OCI-LY7 (cell line): ENCODE results near the gene PSMD4. TPM values are rescaled to one million over a fixed set of nuclear protein-coding genes. Genes with fewer than 3 reads are reported as not detected.

Experiments used
- BruUV-seq: library from RNA; stranded (reverse); fragments of 400-500 nt; replicated peaks from 2 replicates; lab custom pipeline; 2021; lab: Mats Ljungman, UMichigan
- CTCF ChIA-PET: fragments of 300-600 bp; sonication (Branson Sonifier 250); formaldehyde crosslinking; loops from one replicate; lab custom pipeline; 2022; ENCODE audit warnings: antibody characterized with exemption; ENCODE audit not compliant: unreplicated experiment; lab: Charles Lee
- POLR2A ChIA-PET: fragments of 300-600 bp; sonication (Branson Sonifier 250); formaldehyde crosslinking; loops from one replicate; lab custom pipeline; 2022; ENCODE audit warnings: antibody characterized with exemption; lab: Charles Lee
- DNase-seq: peaks from one replicate; pipeline ENCODE4 v3.0.0-alpha.2; 2015; ENCODE audit warnings: low spot score
- H2AFZ ChIP-seq: fragments of 200-600 bp; sonication (generic), shearing (Covaris generic); 2 replicates; pipeline ENCODE4 v1.6.1; 2014; ENCODE audit warnings: mild to moderate bottlenecking, antibody characterized with exemption, low read length, moderate library complexity
- H3K27ac ChIP-seq: fragments of 200-600 bp; sonication (generic); 2 replicates; pipeline ENCODE4 v1.5.1; 2014; ENCODE audit warnings: mixed run types, low read depth, mild to moderate bottlenecking, moderate library complexity, low read length, inconsistent platforms; ENCODE audit not compliant: poor library complexity, severe bottlenecking
- H3K36me3 ChIP-seq: fragments of 200-600 bp; sonication (generic); 2 replicates; pipeline ENCODE4 v1.6.1; 2014; ENCODE audit warnings: mild to moderate bottlenecking, antibody characterized with exemption, low read length, moderate library complexity, mixed read lengths; ENCODE audit not compliant: insufficient read depth
- H3K4me1 ChIP-seq: fragments of 200-600 bp; sonication (generic); 2 replicates; pipeline ENCODE4 v1.5.1; 2014; ENCODE audit warnings: mild to moderate bottlenecking, low read length; ENCODE audit not compliant: insufficient read depth, poor library complexity, severe bottlenecking
- H3K4me2 ChIP-seq: fragments of 200-600 bp; sonication (generic); 2 replicates; pipeline ENCODE4 v1.6.1; 2014; ENCODE audit warnings: mild to moderate bottlenecking, low read length
- H3K4me3 ChIP-seq: fragments of 200-600 bp; sonication (generic); 2 replicates; pipeline ENCODE4 v1.5.1; 2014; ENCODE audit warnings: mild to moderate bottlenecking, low read depth, low read length; ENCODE audit not compliant: poor library complexity, severe bottlenecking
- H3K79me2 ChIP-seq: fragments of 200-600 bp; sonication (generic); 2 replicates; pipeline ENCODE4 v1.6.1; 2016; ENCODE audit warnings: low read depth, mild to moderate bottlenecking, low read length, moderate library complexity, mixed read lengths; ENCODE audit not compliant: insufficient read depth
- H3K9me2 ChIP-seq: fragments of 200-600 bp; sonication (generic); 2 replicates; pipeline ENCODE4 v1.6.1; 2016; ENCODE audit warnings: mild to moderate bottlenecking, low read length, mixed read lengths; ENCODE audit not compliant: insufficient read depth
- H3K9me3 ChIP-seq: fragments of 200-600 bp; sonication (generic); 2 replicates; pipeline ENCODE4 v1.6.1; 2014; ENCODE audit warnings: mild to moderate bottlenecking, mixed run types, low read length, mixed read lengths
- H4K20me1 ChIP-seq: fragments of 200-600 bp; sonication (generic); 2 replicates; pipeline ENCODE4 v1.6.1; 2014; ENCODE audit warnings: mild to moderate bottlenecking, antibody characterized with exemption, low read length, moderate library complexity, mixed read lengths; ENCODE audit not compliant: insufficient read depth
- EZH2phosphoT487 ChIP-seq: fragments of 200-600 bp; sonication (generic); IDR thresholded peaks from 2 replicates; pipeline ENCODE4 v1.6.1; 2018; ENCODE audit warnings: low read depth, borderline replicate concordance, mild to moderate bottlenecking, mixed run types, antibody characterized with exemption, low read length, moderate library complexity, mixed read lengths
- intact Hi-C: fragments of 100-400 bp; cut with micrococcal nuclease; formaldehyde crosslinking; loops from one replicate; pipeline ENCODE4 v1.10.0; 2022; ENCODE audit not compliant: unreplicated experiment
- small RNA-seq: library from RNA; depleted of rRNA; stranded (forward); fragments of <200 nt; gene quantifications from one replicate; pipeline ENCODE3, GENCODE V24; 2014
- total RNA-seq, 2 experiments: library from RNA; depleted of rRNA in 1 of 2; stranded (reverse); fragments of >200 nt in 1 of 2; shearing (Covaris generic) in 1 of 2; gene quantifications; 2 replicates each; pipeline ENCODE4 v1.2.3, GENCODE V29; 2014 to 2022
- TF ChIP-seq, protein P1 (sequence below): fragments of 200-600 bp; sonication (generic); conservative IDR thresholded peaks from 2 replicates; pipeline ENCODE4 v1.5.1; 2014; ENCODE audit warnings: mild to moderate bottlenecking, antibody characterized with exemption, low read length, moderate library complexity, mixed read lengths

Gene PSMD4
- total RNA-seq, 2 experiments from 2014 or later: 118 to 150 TPM

DNA sequence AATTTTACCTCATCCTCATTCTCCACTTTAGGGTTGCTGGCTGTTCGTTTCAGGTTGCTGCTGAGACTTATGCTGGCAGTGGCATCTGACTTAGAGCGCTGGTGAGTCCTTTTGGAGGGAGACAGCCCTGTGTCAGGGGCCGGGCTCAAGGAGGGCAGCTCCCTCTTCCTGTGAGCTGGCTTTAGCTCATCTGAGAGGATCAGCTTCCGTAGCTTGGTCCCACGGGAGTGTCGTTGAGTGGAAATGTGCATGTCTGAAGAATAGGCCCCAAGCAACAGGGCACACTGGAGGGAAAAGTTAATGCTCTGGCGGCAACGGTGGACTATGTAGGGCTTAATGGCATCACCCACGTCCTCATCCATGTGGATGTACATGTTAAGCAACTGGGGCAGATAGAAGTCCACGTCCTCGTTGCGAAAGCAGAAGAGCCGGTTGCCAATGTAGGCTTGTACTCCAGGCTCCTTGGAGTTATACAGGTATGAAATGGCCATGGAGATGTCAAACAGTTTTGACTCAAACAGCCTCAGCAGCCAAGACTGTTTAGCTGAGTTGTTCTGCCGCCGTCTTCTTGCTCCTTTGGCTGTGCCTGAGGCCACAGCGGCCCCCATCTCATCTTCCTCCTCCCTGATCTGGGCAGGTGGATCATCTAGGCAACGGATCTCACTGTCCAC is 61.2 kb downstream of the PSMD4 start:
- Histone ChIP-seq H3K27ac (no peak overlapping the region), H2AFZ (no peak overlapping the region), H3K4me3 (no peak overlapping the region), H3K9me3 (no peaks in the 10 kb centered on the region), H3K4me2 (no peak overlapping the region), H3K36me3 (peaks cover 81% of the 10 kb centered on the region), H3K9me2 (no peaks in the 10 kb centered on the region), H3K4me1 (no peaks in the 10 kb centered on the region), H3K79me2 (no peaks in the 10 kb centered on the region), H4K20me1 (no peaks in the 10 kb centered on the region)
- no TSS peak for BruUV-seq
- intact Hi-C loops: no loop called here
- CTCF ChIA-PET: no interaction called here
- POLR2A ChIA-PET: interaction anchor here (2.6 kb wide), 1 partner anchor 11 kb away, joined by 11 read pairs; the partner anchor contains the start of gene PI4KB
- DNase-seq: no peak
- TF ChIP-seq, protein P1, sequence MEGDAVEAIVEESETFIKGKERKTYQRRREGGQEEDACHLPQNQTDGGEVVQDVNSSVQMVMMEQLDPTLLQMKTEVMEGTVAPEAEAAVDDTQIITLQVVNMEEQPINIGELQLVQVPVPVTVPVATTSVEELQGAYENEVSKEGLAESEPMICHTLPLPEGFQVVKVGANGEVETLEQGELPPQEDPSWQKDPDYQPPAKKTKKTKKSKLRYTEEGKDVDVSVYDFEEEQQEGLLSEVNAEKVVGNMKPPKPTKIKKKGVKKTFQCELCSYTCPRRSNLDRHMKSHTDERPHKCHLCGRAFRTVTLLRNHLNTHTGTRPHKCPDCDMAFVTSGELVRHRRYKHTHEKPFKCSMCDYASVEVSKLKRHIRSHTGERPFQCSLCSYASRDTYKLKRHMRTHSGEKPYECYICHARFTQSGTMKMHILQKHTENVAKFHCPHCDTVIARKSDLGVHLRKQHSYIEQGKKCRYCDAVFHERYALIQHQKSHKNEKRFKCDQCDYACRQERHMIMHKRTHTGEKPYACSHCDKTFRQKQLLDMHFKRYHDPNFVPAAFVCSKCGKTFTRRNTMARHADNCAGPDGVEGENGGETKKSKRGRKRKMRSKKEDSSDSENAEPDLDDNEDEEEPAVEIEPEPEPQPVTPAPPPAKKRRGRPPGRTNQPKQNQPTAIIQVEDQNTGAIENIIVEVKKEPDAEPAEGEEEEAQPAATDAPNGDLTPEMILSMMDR: no peak
- TF ChIP-seq EZH2phosphoT487: no peak

Small RNA genes within 50 kb of the gene (small RNA-seq; reads per million reads assigned to genes)
- not detected for gene RN7SL444P

Other genes starting within 250 kb of the PSMD4 start
- 3.8 and 8.5 TPM in 2 replicates for gene MINDY1, start 247.8 kb upstream of the PSMD4 start, total RNA-seq (2014; rRNA removed; shearing (Covaris generic))
- gene MINDY1, start 247.8 kb upstream of the PSMD4 start, total RNA-seq (2022): 10.2 and 13.8 TPM in 2 replicates
- 15.4 and 18.8 TPM in 2 replicates for gene PRUNE1, start 246.3 kb upstream of the PSMD4 start, total RNA-seq (2014; rRNA removed; shearing (Covaris generic))
- gene PRUNE1, start 246.3 kb upstream of the PSMD4 start, total RNA-seq (2022): 20.4 and 20.8 TPM in 2 replicates
- 1.6 and 2.1 TPM in 2 replicates for gene BNIPL, start 218.1 kb upstream of the PSMD4 start, total RNA-seq (2014; rRNA removed; shearing (Covaris generic))
- gene BNIPL, start 218.1 kb upstream of the PSMD4 start, total RNA-seq (2022): 0.74 and 3.2 TPM in 2 replicates
- 0.54 TPM in 1 of 2 replicates, not detected in the other for gene C1orf56, start 207.0 kb upstream of the PSMD4 start, total RNA-seq (2014; rRNA removed; shearing (Covaris generic))
- 0.25 TPM in 1 of 2 replicates, not detected in the other for gene C1orf56, start 207.0 kb upstream of the PSMD4 start, total RNA-seq (2022)
- gene CDC42SE1, start 195.1 kb upstream of the PSMD4 start, total RNA-seq (2014; rRNA removed; shearing (Covaris generic)): 44.1 and 48.2 TPM in 2 replicates
- gene CDC42SE1, start 195.1 kb upstream of the PSMD4 start, total RNA-seq (2022): 59.5 and 63.3 TPM in 2 replicates
- gene MLLT11, start 194.3 kb upstream of the PSMD4 start, total RNA-seq (2014; rRNA removed; shearing (Covaris generic)): 4.2 and 4.7 TPM in 2 replicates
- gene MLLT11, start 194.3 kb upstream of the PSMD4 start, total RNA-seq (2022): 4.7 and 4.8 TPM in 2 replicates
- gene GABPB2, start 184.0 kb upstream of the PSMD4 start, total RNA-seq (2014; rRNA removed; shearing (Covaris generic)): 14.7 and 17.2 TPM in 2 replicates
- gene GABPB2, start 184.0 kb upstream of the PSMD4 start, total RNA-seq (2022): 18.2 and 20.0 TPM in 2 replicates
- gene SEMA6C, start 108.1 kb upstream of the PSMD4 start, total RNA-seq (2014; rRNA removed; shearing (Covaris generic)): 0.54 and 1.1 TPM in 2 replicates
- gene SEMA6C, start 108.1 kb upstream of the PSMD4 start, total RNA-seq (2022): 1.9 and 2.0 TPM in 2 replicates
- gene TNFAIP8L2, start 98.1 kb upstream of the PSMD4 start, total RNA-seq (2014; rRNA removed; shearing (Covaris generic)): 7.7 and 12.5 TPM in 2 replicates
- 9.0 and 9.2 TPM in 2 replicates for gene TNFAIP8L2, start 98.1 kb upstream of the PSMD4 start, total RNA-seq (2022)
- gene LYSMD1, start 88.8 kb upstream of the PSMD4 start, total RNA-seq (2014; rRNA removed; shearing (Covaris generic)): 6.2 and 9.2 TPM in 2 replicates
- gene LYSMD1, start 88.8 kb upstream of the PSMD4 start, total RNA-seq (2022): 3.4 and 3.7 TPM in 2 replicates
- 70.9 and 78.0 TPM in 2 replicates for gene SCNM1, start 88.6 kb upstream of the PSMD4 start, total RNA-seq (2014; rRNA removed; shearing (Covaris generic))
- 54.1 and 63.1 TPM in 2 replicates for gene SCNM1, start 88.6 kb upstream of the PSMD4 start, total RNA-seq (2022)
- not detected in 2 replicates for gene TMOD4, start 78.8 kb upstream of the PSMD4 start, total RNA-seq (2014; rRNA removed; shearing (Covaris generic))
- gene TMOD4, start 78.8 kb upstream of the PSMD4 start, total RNA-seq (2022): 1.4 and 2.4 TPM in 2 replicates
- gene VPS72, start 64.5 kb upstream of the PSMD4 start, total RNA-seq (2014; rRNA removed; shearing (Covaris generic)): 51.1 and 65.9 TPM in 2 replicates
- gene VPS72, start 64.5 kb upstream of the PSMD4 start, total RNA-seq (2022): 54.3 and 67.9 TPM in 2 replicates
- 42.9 and 50.5 TPM in 2 replicates for gene PIP5K1A, start 56.2 kb upstream of the PSMD4 start, total RNA-seq (2014; rRNA removed; shearing (Covaris generic))
- gene PIP5K1A, start 56.2 kb upstream of the PSMD4 start, total RNA-seq (2022): 75.8 and 85.3 TPM in 2 replicates
- 18.0 and 20.9 TPM in 2 replicates for gene ZNF687, start 27.6 kb downstream of the PSMD4 start, total RNA-seq (2014; rRNA removed; shearing (Covaris generic))
- 31.6 and 31.7 TPM in 2 replicates for gene ZNF687, start 27.6 kb downstream of the PSMD4 start, total RNA-seq (2022)
- gene PI4KB, start 72.7 kb downstream of the PSMD4 start, total RNA-seq (2014; rRNA removed; shearing (Covaris generic)): 36.9 and 38.0 TPM in 2 replicates
- gene PI4KB, start 72.7 kb downstream of the PSMD4 start, total RNA-seq (2022): 50.6 and 60.4 TPM in 2 replicates
- 99.7 and 122 TPM in 2 replicates for gene RFX5, start 92.5 kb downstream of the PSMD4 start, total RNA-seq (2014; rRNA removed; shearing (Covaris generic))
- 115 and 131 TPM in 2 replicates for gene RFX5, start 92.5 kb downstream of the PSMD4 start, total RNA-seq (2022)
- gene SELENBP1, start 118.0 kb downstream of the PSMD4 start, total RNA-seq (2014; rRNA removed; shearing (Covaris generic)): not detected in 2 replicates
- not detected in 2 replicates for gene SELENBP1, start 118.0 kb downstream of the PSMD4 start, total RNA-seq (2022)
- gene PSMB4, start 144.8 kb downstream of the PSMD4 start, total RNA-seq (2014; rRNA removed; shearing (Covaris generic)): 230 and 301 TPM in 2 replicates
- 240 and 242 TPM in 2 replicates for gene PSMB4, start 144.8 kb downstream of the PSMD4 start, total RNA-seq (2022)
- gene POGZ, start 204.8 kb downstream of the PSMD4 start, total RNA-seq (2014; rRNA removed; shearing (Covaris generic)): 47.7 and 72.0 TPM in 2 replicates
- gene POGZ, start 204.8 kb downstream of the PSMD4 start, total RNA-seq (2022): 118 and 130 TPM in 2 replicates